T-cell (primary cell): ENCODE data around the gene SPDYE2B. TPM values are rescaled to one million over a fixed set of nuclear protein-coding genes. Genes with fewer than 3 reads are reported as not detected.
"Not testable (repeated sequence)": the region's sequence is repeated elsewhere in the genome, so short reads cannot be mapped to it uniquely, and the experiment has no call there.

ENCODE experiments used
- ATAC-seq, 4 experiments: fragments of 200-7000 bp in 3 of 4; fragments of 150-1000 bp in 1 of 4; cut with Tn5 transposase; replicated peaks in 1 of 4; 1 replicate in 3 of 4; 2 replicates in 1 of 4; pipeline ENCODE4 v1.10.0; 2021; ENCODE audit warnings: moderate library complexity in 3 of 4, mild to moderate bottlenecking in 2 of 4, moderate number of reproducible peaks in 1 of 4
- CTCF ChIA-PET, 2 donors: fragments of 300-600 bp; sonication (Branson Sonifier 250); formaldehyde crosslinking; loops; one replicate each; lab custom pipeline; 2022; ENCODE audit warnings: antibody characterized with exemption in 2 of 2; lab: Charles Lee
- POLR2A ChIA-PET, 2 donors: fragments of 300-600 bp; sonication (Branson Sonifier 250); formaldehyde crosslinking; loops; one replicate each; lab custom pipeline; 2022; ENCODE audit warnings: antibody characterized with exemption in 2 of 2; lab: Charles Lee
- DNase-seq, 35 experiments: peaks; one replicate each; pipeline versions ENCODE4 v3.0.0 to v3.0.0-alpha.2; 2013 to 2023
- H3K27ac ChIP-seq: one replicate; pipeline ENCODE4 v1.5.1; 2013; ENCODE audit warnings: low read length
- H3K27me3 ChIP-seq, 2 experiments: replicated peaks in 1 of 2; 1 replicate in 1 of 2; 2 replicates in 1 of 2; pipeline versions ENCODE4 v1.6.1 to v1.7.0; 2013; ENCODE audit warnings: low read length in 1 of 2, mixed read lengths in 1 of 2; ENCODE audit not compliant: control insufficient read depth in 2 of 2, insufficient read depth in 2 of 2; ENCODE audit errors: extremely low read depth in 1 of 2
- H3K36me3 ChIP-seq, 2 donors: 1 replicate in 1 of 2; 2 replicates in 1 of 2; pipeline versions ENCODE4 v1.6.1 to v1.7.0; 2013; ENCODE audit warnings: low read length in 1 of 2; ENCODE audit not compliant: control insufficient read depth in 2 of 2, insufficient read depth in 1 of 2; ENCODE audit errors: extremely low read depth in 1 of 2
- H3K4me1 ChIP-seq, 2 experiments: 1 replicate in 1 of 2; 2 replicates in 1 of 2; pipeline versions ENCODE4 v1.6.1 to v1.7.0; 2013; ENCODE audit warnings: low read length in 2 of 2, mixed read lengths in 1 of 2; ENCODE audit not compliant: insufficient read depth in 2 of 2, control insufficient read depth in 1 of 2; ENCODE audit errors: extremely low read depth in 1 of 2
- H3K4me3 ChIP-seq, 2 donors: 1 replicate in 1 of 2; 2 replicates in 1 of 2; pipeline versions ENCODE4 v1.5.1 to v1.7.0; 2013; ENCODE audit warnings: mild to moderate bottlenecking in 2 of 2, low read length in 1 of 2, moderate library complexity in 1 of 2; ENCODE audit not compliant: control insufficient read depth in 1 of 2; ENCODE audit errors: extremely low read depth in 1 of 2
- H3K9me3 ChIP-seq: 2 replicates; pipeline ENCODE4 v1.7.0; 2013
- H3K27ac Mint-ChIP-seq, 2 donors: one replicate each; pipeline ENCODE4 v1.8.0; 2020 to 2021; ENCODE audit warnings: mild to moderate bottlenecking in 2 of 2, mixed read lengths in 2 of 2
- H3K27me3 Mint-ChIP-seq, 2 donors: one replicate each; pipeline ENCODE4 v1.8.0; 2021 to 2022; ENCODE audit warnings: mixed read lengths in 2 of 2
- H3K36me3 Mint-ChIP-seq: one replicate; pipeline ENCODE4 v1.8.0; 2021; ENCODE audit warnings: mixed read lengths
- H3K4me1 Mint-ChIP-seq, 3 donors: one replicate each; pipeline ENCODE4 v1.8.0; 2020 to 2022; ENCODE audit warnings: mixed read lengths in 3 of 3, mild to moderate bottlenecking in 1 of 3
- H3K4me3 Mint-ChIP-seq, 3 donors: one replicate each; pipeline ENCODE4 v1.8.0; 2020 to 2022; ENCODE audit warnings: mild to moderate bottlenecking in 3 of 3, mixed read lengths in 3 of 3, moderate library complexity in 3 of 3
- H3K9me3 Mint-ChIP-seq, 3 donors: one replicate each; pipeline ENCODE4 v1.8.0; 2020 to 2022; ENCODE audit warnings: mixed read lengths in 3 of 3
- whole genome bisulfite sequencing: methylation state at CpG from one replicate; pipeline ENCODE4 v1.1.5; 2013; ENCODE audit warnings: missing lambda C conversion rate; ENCODE audit not compliant: insufficient coverage; 5-methylcytosine and 5-hydroxymethylcytosine counted together
- total RNA-seq, 35 experiments: library from RNA in 6 of 35; stranded (reverse) in 6 of 35; fragments of 120-200 nt in 1 of 35; gene quantifications; one replicate each; pipeline versions ENCODE4 v1.2.1 to v1.2.4 and lab custom pipeline; 2013 to 2026

Gene SPDYE2B
- total RNA-seq, 5 donors from 2014 or later (not counting 1 experiment from before 2014, with no cell fraction given): not detected

GRCh38 chr7:102611013-102611674 lies 39.0 kb upstream of the SPDYE2B start:
- H3K27me3 Mint-ChIP-seq, H3K9me3 ChIP-seq, DNase-seq, H3K27ac Mint-ChIP-seq, H3K27ac ChIP-seq, H3K36me3 ChIP-seq, H3K4me1 Mint-ChIP-seq, H3K4me1 ChIP-seq, H3K9me3 Mint-ChIP-seq, H3K4me3 Mint-ChIP-seq, POLR2A ChIA-PET, H3K27me3 ChIP-seq, H3K36me3 Mint-ChIP-seq, H3K4me3 ChIP-seq, CTCF ChIA-PET: not testable (repeated sequence)
- ATAC-seq: peak; percentile 85 to 87 (median 87)
- WGBS: no CpG with 5 or more reads among the region's 30 CpGs

GRCh38 chr7:102611675-102612325 lies 38.3 kb upstream of the SPDYE2B start:
- POLR2A ChIA-PET, H3K9me3 Mint-ChIP-seq, H3K27ac ChIP-seq, H3K9me3 ChIP-seq, H3K27ac Mint-ChIP-seq, H3K4me3 ChIP-seq, CTCF ChIA-PET, H3K27me3 ChIP-seq, H3K36me3 ChIP-seq, H3K4me1 ChIP-seq, H3K27me3 Mint-ChIP-seq, ATAC-seq, H3K36me3 Mint-ChIP-seq, H3K4me1 Mint-ChIP-seq, H3K4me3 Mint-ChIP-seq: not testable (repeated sequence)
- DNase-seq: peak in 3 of 35 experiments; percentile 1 to 25 (median 4)
- WGBS: 75% methylated on average over 5 of the region's 10 CpGs

DNA sequence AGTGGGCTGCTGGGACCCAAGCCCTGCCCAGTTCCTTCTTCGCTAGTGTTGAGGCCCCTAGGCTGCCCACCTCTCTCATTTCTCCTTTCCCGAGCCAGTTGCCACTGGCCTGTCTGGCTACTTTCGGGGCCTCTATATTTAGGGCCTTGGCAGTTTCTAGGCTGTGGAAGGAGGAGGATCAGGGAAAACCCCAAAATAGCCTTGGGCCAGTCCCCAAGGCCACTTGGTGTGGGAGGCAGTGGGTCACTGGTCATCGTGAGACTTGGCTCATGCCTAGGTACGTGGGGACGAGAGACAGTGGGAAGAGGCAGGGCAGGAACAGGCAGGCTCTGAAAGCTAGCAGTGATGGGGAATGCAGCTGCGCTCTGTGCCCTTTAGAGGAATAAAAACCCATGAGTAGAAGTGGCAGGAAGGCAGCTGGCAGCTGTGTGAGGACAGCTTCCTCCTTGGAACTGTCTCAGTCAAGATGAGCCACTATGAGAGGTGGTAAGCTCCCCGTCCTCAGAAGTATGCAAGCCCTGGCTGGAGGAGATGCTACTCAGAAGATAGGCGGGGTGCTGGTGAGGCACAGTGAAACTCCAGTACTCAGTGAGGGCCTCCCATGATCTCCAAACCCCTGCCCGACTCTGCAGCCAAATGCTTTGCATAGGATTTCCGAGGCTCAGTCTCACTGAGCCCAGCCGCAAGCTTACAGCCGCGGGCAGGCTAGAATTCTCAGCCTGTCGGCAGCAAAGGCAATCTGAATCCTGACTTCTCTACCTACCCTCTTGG lies 36.4 kb upstream of the SPDYE2B start:
- H3K9me3 Mint-ChIP-seq, H3K27me3 Mint-ChIP-seq, ATAC-seq, H3K36me3 ChIP-seq, H3K4me3 ChIP-seq, H3K9me3 ChIP-seq, H3K4me1 ChIP-seq, H3K36me3 Mint-ChIP-seq, POLR2A ChIA-PET, H3K27me3 ChIP-seq, H3K4me3 Mint-ChIP-seq, CTCF ChIA-PET, H3K27ac Mint-ChIP-seq, H3K27ac ChIP-seq, H3K4me1 Mint-ChIP-seq: not testable (repeated sequence)
- WGBS: no CpG with 5 or more reads among the region's 15 CpGs
- peak in 2 of 35 experiments; percentile 8 to 10 for DNase-seq

DNA sequence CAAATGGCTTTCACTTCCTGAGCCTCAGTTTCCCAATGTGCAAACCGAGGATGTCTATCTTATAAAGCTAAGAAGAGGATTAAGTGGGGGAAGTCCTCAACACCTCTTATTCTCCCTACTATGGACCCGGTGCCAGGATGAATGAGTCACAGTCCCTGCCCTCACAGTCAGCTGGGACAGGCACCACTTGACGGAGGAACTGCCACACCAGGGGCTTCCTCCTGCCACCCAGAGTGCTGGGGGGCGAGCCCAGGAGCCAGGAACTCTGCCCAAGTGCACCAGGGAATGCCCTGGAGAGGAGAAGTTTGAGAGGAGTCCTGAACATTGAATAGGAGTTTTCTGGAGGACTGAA lies 35.8 kb upstream of the SPDYE2B start:
- POLR2A ChIA-PET, H3K27ac Mint-ChIP-seq: not testable (repeated sequence)

GRCh38 chr7:102614873-102615272 lies 35.2 kb upstream of the SPDYE2B start:
- H3K27ac Mint-ChIP-seq: not testable (repeated sequence)

More for the DNA sequence above, 35.8 kb upstream of the SPDYE2B start:
- H3K27me3 ChIP-seq, DNase-seq, ATAC-seq, H3K27me3 Mint-ChIP-seq, H3K4me3 Mint-ChIP-seq, CTCF ChIA-PET, H3K9me3 Mint-ChIP-seq, H3K36me3 ChIP-seq, H3K4me1 ChIP-seq, H3K4me3 ChIP-seq, H3K27ac ChIP-seq, H3K4me1 Mint-ChIP-seq, H3K9me3 ChIP-seq, H3K36me3 Mint-ChIP-seq: not testable (repeated sequence)
- no CpG with 5 or more reads among the region's 4 CpGs for WGBS

DNA sequence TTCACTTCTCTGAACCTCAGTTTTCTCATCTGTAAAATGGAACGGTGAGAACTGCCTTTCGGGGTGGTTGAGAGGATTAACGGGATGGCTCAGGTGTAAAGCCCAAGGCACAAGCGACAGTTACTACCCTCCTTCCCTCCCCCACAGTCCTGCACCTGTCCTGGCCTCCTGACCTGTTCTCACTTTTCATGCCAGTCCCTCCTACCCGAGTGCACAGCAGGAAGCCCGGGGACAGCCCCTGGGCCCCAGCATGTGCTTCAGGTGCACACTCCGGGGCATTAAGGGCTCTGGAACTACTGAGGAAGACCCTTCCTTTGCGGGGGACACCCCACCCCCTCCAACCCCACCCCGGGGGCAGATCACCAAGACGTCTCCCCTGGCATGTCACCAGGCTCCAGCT lies 34.2 kb upstream of the SPDYE2B start:
- H3K9me3 Mint-ChIP-seq, DNase-seq, H3K4me1 Mint-ChIP-seq, H3K27ac Mint-ChIP-seq, H3K36me3 ChIP-seq, H3K36me3 Mint-ChIP-seq, H3K27ac ChIP-seq, POLR2A ChIA-PET, H3K27me3 ChIP-seq, H3K4me3 ChIP-seq, H3K4me3 Mint-ChIP-seq, CTCF ChIA-PET, H3K4me1 ChIP-seq, H3K9me3 ChIP-seq, ATAC-seq, H3K27me3 Mint-ChIP-seq: not testable (repeated sequence)
- WGBS: no CpG with 5 or more reads among the region's 10 CpGs

More at GRCh38 chr7:102614873-102615272, 35.2 kb upstream of the SPDYE2B start:
- DNase-seq, H3K4me1 ChIP-seq, H3K27ac ChIP-seq, CTCF ChIA-PET, H3K4me3 ChIP-seq, H3K9me3 Mint-ChIP-seq, H3K27me3 Mint-ChIP-seq, H3K36me3 Mint-ChIP-seq, H3K9me3 ChIP-seq, H3K27me3 ChIP-seq, H3K4me1 Mint-ChIP-seq, POLR2A ChIA-PET, H3K4me3 Mint-ChIP-seq, H3K36me3 ChIP-seq, ATAC-seq: not testable (repeated sequence)
- WGBS: no CpG with 5 or more reads among the region's 3 CpGs
